Endothelial cell of umbilical vein (primary cell): ENCODE measurements around the gene GIPC3. TPM values are rescaled to one million over a fixed set of nuclear protein-coding genes. Genes with fewer than 3 reads are reported as not detected.

ENCODE experiments used
- BruUV-seq: library from RNA; stranded (reverse); fragments of 400-500 nt; replicated peaks from 2 replicates; lab custom pipeline; 2021; lab: Mats Ljungman, UMichigan
- CTCF ChIA-PET: fragments of 300-600, 350-600 bp; sonication (Branson Sonifier 250); formaldehyde crosslinking; loops from one replicate; lab custom pipeline; 2021; ENCODE audit warnings: antibody characterized with exemption, inconsistent platforms; lab: Charles Lee
- POLR2A ChIA-PET: fragments of 300-600, 350-600 bp; sonication (Branson Sonifier 250); formaldehyde crosslinking; loops from one replicate; lab custom pipeline; 2021; ENCODE audit warnings: antibody characterized with exemption, inconsistent platforms; lab: Charles Lee
- DNase-seq: peaks from one replicate; pipeline ENCODE4 v3.0.0-alpha.2; 2011; ENCODE audit warnings: low read depth, low spot score
- FAIRE-seq: peaks from 2 replicates; lab custom pipeline; 2011; peaks lifted over from hg19 to GRCh38; lab: Jason Lieb, UNC
- H2AFZ ChIP-seq: 2 replicates; pipeline ENCODE4 v1.6.0; 2012; ENCODE audit warnings: low read depth, low read length, control low read depth, inconsistent platforms
- H3K27ac ChIP-seq: 2 replicates; pipeline ENCODE4 v1.5.1; 2011; ENCODE audit warnings: low read depth, mild to moderate bottlenecking, control low read depth, low read length, moderate library complexity; ENCODE audit not compliant: insufficient read depth
- H3K27me3 ChIP-seq, 2 experiments: 2 replicates each; pipeline versions ENCODE4 v1.6.0 to v1.6.1; 2011; ENCODE audit warnings: low read length in 2 of 2, mixed read lengths in 1 of 2; ENCODE audit not compliant: control insufficient read depth in 2 of 2, insufficient read depth in 2 of 2
- H3K36me3 ChIP-seq, 2 experiments: 2 replicates in 1 of 2; 3 replicates in 1 of 2; pipeline ENCODE4 v1.5.1; 2011; ENCODE audit warnings: low read length in 2 of 2, mild to moderate bottlenecking in 1 of 2, moderate library complexity in 1 of 2; ENCODE audit not compliant: control insufficient read depth in 2 of 2, insufficient read depth in 2 of 2; ENCODE audit errors: extremely low read depth in 1 of 2
- H3K4me1 ChIP-seq: 3 replicates; pipeline ENCODE4 v1.5.1; 2011; ENCODE audit warnings: mild to moderate bottlenecking, low read length; ENCODE audit not compliant: control insufficient read depth, insufficient read depth; ENCODE audit errors: extremely low read depth
- H3K4me2 ChIP-seq: 2 replicates; pipeline ENCODE4 v1.6.1; 2011; ENCODE audit warnings: low read length, control low read depth, mixed read lengths; ENCODE audit not compliant: insufficient read depth
- H3K4me3 ChIP-seq, 3 experiments: fragments of 200-600 bp in 1 of 3; sonication (generic), shearing (Covaris generic) in 1 of 3; replicated peaks in 1 of 3; 2 replicates each; pipeline ENCODE4 v1.5.1; 2011 to 2016; ENCODE audit warnings: control low read depth in 3 of 3, low read length in 3 of 3, mild to moderate bottlenecking in 2 of 3, inconsistent platforms in 1 of 3, low read depth in 1 of 3, moderate library complexity in 1 of 3; ENCODE audit not compliant: insufficient read depth in 1 of 3
- H3K79me2 ChIP-seq: 2 replicates; pipeline ENCODE4 v1.6.0; 2012; ENCODE audit warnings: low read length, inconsistent platforms; ENCODE audit not compliant: control insufficient read depth, insufficient read depth
- H3K9ac ChIP-seq: replicated peaks from 2 replicates; pipeline ENCODE3; 2011; ENCODE audit warnings: low read length, control low read depth; ENCODE audit not compliant: insufficient read depth; ENCODE audit errors: extremely low read depth
- H3K9me1 ChIP-seq: replicated peaks from 3 replicates; pipeline ENCODE4 v1.6.0; 2011; ENCODE audit warnings: mild to moderate bottlenecking, low read length; ENCODE audit not compliant: control insufficient read depth, insufficient read depth; ENCODE audit errors: extremely low read depth
- H3K9me3 ChIP-seq: replicated peaks from 2 replicates; pipeline ENCODE4 v1.5.1; 2012; ENCODE audit warnings: low read length, inconsistent platforms; ENCODE audit not compliant: control insufficient read depth, insufficient read depth
- H4K20me1 ChIP-seq: replicated peaks from 2 replicates; pipeline ENCODE3; 2011; ENCODE audit warnings: mild to moderate bottlenecking, low read length; ENCODE audit not compliant: control insufficient read depth, insufficient read depth; ENCODE audit errors: extremely low read depth
- EZH2 ChIP-seq: IDR thresholded peaks from 2 replicates; pipeline ENCODE4 v1.6.1; 2012; ENCODE audit warnings: borderline replicate concordance, low read depth, mild to moderate bottlenecking, moderate library complexity, low read length, inconsistent platforms; ENCODE audit not compliant: severe bottlenecking
- FOS ChIP-seq: IDR thresholded peaks from 2 replicates; pipeline ENCODE4 v1.6.1; 2011; ENCODE audit warnings: mild to moderate bottlenecking, low read length, moderate library complexity, borderline replicate concordance; ENCODE audit not compliant: insufficient read depth
- GATA2 ChIP-seq: IDR thresholded peaks from 2 replicates; pipeline ENCODE4 v1.7.0; 2011; ENCODE audit warnings: low read depth, mild to moderate bottlenecking, moderate library complexity, mixed read lengths, low read length; ENCODE audit not compliant: insufficient read length, insufficient read depth
- JUN ChIP-seq: IDR thresholded peaks from 2 replicates; pipeline ENCODE4 v1.6.1; 2011; ENCODE audit warnings: borderline replicate concordance, low read depth; ENCODE audit not compliant: insufficient read length, insufficient read depth
- MYC ChIP-seq: IDR thresholded peaks from one replicate; pipeline ENCODE4 v1.6.1; 2011; ENCODE audit warnings: mild to moderate bottlenecking, low read depth, low read length
- POLR2A ChIP-seq: IDR thresholded peaks from 2 replicates; pipeline ENCODE4 v1.6.1; 2012; ENCODE audit warnings: low read depth, mild to moderate bottlenecking, control low read depth, low read length
- dilution Hi-C: fragments of 300-500 bp; cut with MboI; formaldehyde crosslinking; loops from one replicate; pipeline ENCODE4 v1.15.0; 2019; ENCODE audit warnings: low sequenced_read_pairs; ENCODE audit not compliant: extremely low pct_ligation_motif_present
- intact Hi-C: fragments of 100-400 bp; cut with micrococcal nuclease; formaldehyde crosslinking; loops from one replicate; pipeline ENCODE4 v1.10.0; 2022
- polyA plus RNA-seq, 4 experiments: library from polyadenylated mRNA; depleted of rRNA in 3 of 4; stranded (reverse) in 3 of 4; unstranded in 1 of 4; fragments of >200 nt; gene quantifications; 2 replicates each; pipeline versions ENCODE4 v1.2.1 to v1.2.3, GENCODE V29; 2011 to 2012; ENCODE audit warnings: missing spikeins in 1 of 4
- total RNA-seq: library from RNA; stranded (reverse); gene quantifications from 2 replicates; pipeline ENCODE4 v1.2.3, GENCODE V29; 2021

GIPC3 gene
- total and polyA plus RNA-seq, 2 donors (not counting 3 experiments of a cell fraction or from before 2014, with no cell fraction given), result 2.2 to 6.6 TPM

GRCh38 chr19:3613818-3614661 lies 28.8 kb downstream of the GIPC3 start:
- H3K9me3 ChIP-seq, result no peaks in the 10 kb centered on the region
- H3K4me2 ChIP-seq, result no peak overlapping the region
- intact Hi-C loops (no loop called here), dilution Hi-C loops (no loop called here)
- H3K9me1 ChIP-seq, result no peaks in the 10 kb centered on the region
- no peak for TF ChIP-seq POLR2A
- TF ChIP-seq MYC, result no peak
- TF ChIP-seq GATA2, result no peak
- TF ChIP-seq JUN, result no peak
- no peak for TF ChIP-seq EZH2
- H3K27me3 ChIP-seq, result no peaks in the 10 kb centered on the region
- H4K20me1 ChIP-seq, result no peaks in the 10 kb centered on the region
- peaks cover 0 to 16% of the 10 kb centered on the region in 2 experiments for H3K36me3 ChIP-seq
- DNase-seq (no peak), FAIRE-seq (no peak)
- no peak overlapping the region for H3K9ac ChIP-seq
- H3K79me2 ChIP-seq, result no peaks in the 10 kb centered on the region
- H3K27ac ChIP-seq, result no peak overlapping the region
- CTCF ChIA-PET, result no interaction called here
- POLR2A ChIA-PET, result no interaction called here
- H3K4me3 ChIP-seq, result no peak overlapping the region
- no peak overlapping the region for H2AFZ ChIP-seq
- no TSS peak for BruUV-seq
- peaks cover 2% of the 10 kb centered on the region for H3K4me1 ChIP-seq

- dilution Hi-C loops, result no loop called here
- no peak overlapping the region for H2AFZ ChIP-seq
- no peak for FAIRE-seq
- no peaks in the 10 kb centered on the region for H3K9me3 ChIP-seq
- H3K4me2 ChIP-seq, result no peak overlapping the region
- no peaks in the 10 kb centered on the region for H3K9me1 ChIP-seq
- CTCF ChIA-PET, result interaction anchor here (1.0 to 1.3 kb wide), 3 partner anchors 61 to 310 kb away, joined by 3 to 5 read pairs (median 4); no protein-coding TSS in a partner anchor
- H4K20me1 ChIP-seq, result no peaks in the 10 kb centered on the region
- peaks cover 0 to 19% of the 10 kb centered on the region in 2 experiments for H3K36me3 ChIP-seq
- intact Hi-C loops, result no loop called here
- H3K27ac ChIP-seq, result no peak overlapping the region
- H3K4me3 ChIP-seq, result no peak overlapping the region
- DNase-seq, result no peak
- no peaks in the 10 kb centered on the region for H3K27me3 ChIP-seq
- POLR2A ChIA-PET, result no interaction called here
- no TSS peak for BruUV-seq
- no peaks in the 10 kb centered on the region for H3K4me1 ChIP-seq
- TF ChIP-seq FOS (no peak), JUN (no peak)
- H3K79me2 ChIP-seq, result no peaks in the 10 kb centered on the region
- no peak overlapping the region for H3K9ac ChIP-seq
These were observed 29.7 kb downstream of the GIPC3 start for GRCh38 chr19:3614858-3615505.
